Measurements from ENCODE around the gene IFFO2.

Gene IFFO2

GRCh38 chr1:18925279-18925678 lies 31.2 kb downstream of the IFFO2 start:
- H3K4me1 Mint-ChIP-seq: peaks cover 55% of the 10 kb centered on the region
- H3K36me3 Mint-ChIP-seq (ENCODE audit: low read depth): peaks cover 3% of the 10 kb centered on the region
- peaks cover 2% of the 10 kb centered on the region for H3K9me3 Mint-ChIP-seq
- H3K27ac Mint-ChIP-seq: peak overlapping the region; percentile 13 to 49 (median 27)
- peak overlapping the region in 1 of 3 experiments; percentile 6 for H3K4me3 Mint-ChIP-seq
- no peak for TF ChIP-seq CTCF (IDR thresholded peaks at IDR 0.05; ENCODE audit: unreplicated experiment in 3 of 3)
- H3K27me3 Mint-ChIP-seq (ENCODE audit: low read depth): peaks cover 6% of the 10 kb centered on the region

- Mint-ChIP-seq H3K27ac (peak overlapping the region in 2 of 3 experiments; percentile 85 to 93), H3K27me3 (ENCODE audit: low read depth) (peaks cover under 1% of the 10 kb centered on the region), H3K9me3 (peaks cover 2% of the 10 kb centered on the region), H3K36me3 (ENCODE audit: low read depth) (peaks cover 3% of the 10 kb centered on the region), H3K4me3 (no peak overlapping the region), H3K4me1 (peaks cover 48% of the 10 kb centered on the region)
- no peak for TF ChIP-seq CTCF (IDR thresholded peaks at IDR 0.05; ENCODE audit: unreplicated experiment in 3 of 3)
These were observed 32.2 kb downstream of the IFFO2 start for GRCh38 chr1:18924221-18924691.

- TF ChIP-seq CTCF (IDR thresholded peaks at IDR 0.05; ENCODE audit: unreplicated experiment in 3 of 3): no peak
- Mint-ChIP-seq H3K27me3 (ENCODE audit: low read depth) (peaks cover 4% of the 10 kb centered on the region), H3K4me1 (peaks cover 52% of the 10 kb centered on the region), H3K4me3 (peak overlapping the region; percentile 11 to 28 (median 25)), H3K9me3 (peaks cover 2% of the 10 kb centered on the region), H3K27ac (peak overlapping the region; percentile 77 to 93 (median 85)), H3K36me3 (ENCODE audit: low read depth) (peaks cover 3% of the 10 kb centered on the region)
These were observed 32.7 kb downstream of the IFFO2 start for GRCh38 chr1:18923756-18924211.

- no peak for TF ChIP-seq CTCF (IDR thresholded peaks at IDR 0.05; ENCODE audit: unreplicated experiment in 3 of 3)
- Mint-ChIP-seq H3K36me3 (ENCODE audit: low read depth) (peaks cover 3% of the 10 kb centered on the region), H3K4me3 (peak overlapping the region in 1 of 3 experiments; percentile 27), H3K27me3 (ENCODE audit: low read depth) (peaks cover 4% of the 10 kb centered on the region), H3K27ac (peak overlapping the region; percentile 85 to 93 (median 93)), H3K4me1 (peaks cover 51% of the 10 kb centered on the region), H3K9me3 (peaks cover 2% of the 10 kb centered on the region)
These were observed 33.4 kb downstream of the IFFO2 start for GRCh38 chr1:18922848-18923755.

GRCh38 chr1:18922319-18922726 lies 34.2 kb downstream of the IFFO2 start:
- peaks cover 4% of the 10 kb centered on the region for H3K27me3 Mint-ChIP-seq (ENCODE audit: low read depth)
- H3K36me3 Mint-ChIP-seq (ENCODE audit: low read depth): peaks cover 3% of the 10 kb centered on the region
- peak overlapping the region; percentile 49 to 53 (median 52) for H3K4me3 Mint-ChIP-seq
- H3K9me3 Mint-ChIP-seq: peaks cover 2% of the 10 kb centered on the region
- H3K27ac Mint-ChIP-seq: peak overlapping the region; percentile 85 to 93 (median 93)
- peaks cover 45% of the 10 kb centered on the region for H3K4me1 Mint-ChIP-seq
- TF ChIP-seq CTCF (IDR thresholded peaks at IDR 0.05; ENCODE audit: unreplicated experiment in 3 of 3): peak in 1 of 3 experiments; percentile 22
